A549 treated with GW870086 at 1 μM for 4 hours (cell line): ENCODE measurements around the gene ARHGEF2. TPM values are rescaled to one million over a fixed set of nuclear protein-coding genes. Genes with fewer than 3 reads are reported as not detected.

Source experiments
- total RNA-seq: library from RNA; stranded (reverse); fragments of 200-300 nt; extraction: Qiagen RNA extraction; gene quantifications from 5 replicates; pipeline ENCODE4 v1.2.3, GENCODE V29; 2022; ENCODE audit warnings: low read depth

Gene ARHGEF2
- 37.0 to 47.9 TPM (median 45.4 TPM) in 5 replicates for total RNA-seq

GRCh38 chr1:155978325-155978972 lies at the start of gene ARHGEF2:
Gene ARHGEF2 (minus strand): TSS chr1:155978547. CDS start chr1:155978427, 120 bp downstream.

GRCh38 chr1:156020293-156021092 lies 42.1 kb upstream of the ARHGEF2 start, which contains the start of gene SSR2:
Gene SSR2 (minus strand): TSS chr1:156020951. CDS start chr1:156020167, 784 bp downstream.

DNA sequence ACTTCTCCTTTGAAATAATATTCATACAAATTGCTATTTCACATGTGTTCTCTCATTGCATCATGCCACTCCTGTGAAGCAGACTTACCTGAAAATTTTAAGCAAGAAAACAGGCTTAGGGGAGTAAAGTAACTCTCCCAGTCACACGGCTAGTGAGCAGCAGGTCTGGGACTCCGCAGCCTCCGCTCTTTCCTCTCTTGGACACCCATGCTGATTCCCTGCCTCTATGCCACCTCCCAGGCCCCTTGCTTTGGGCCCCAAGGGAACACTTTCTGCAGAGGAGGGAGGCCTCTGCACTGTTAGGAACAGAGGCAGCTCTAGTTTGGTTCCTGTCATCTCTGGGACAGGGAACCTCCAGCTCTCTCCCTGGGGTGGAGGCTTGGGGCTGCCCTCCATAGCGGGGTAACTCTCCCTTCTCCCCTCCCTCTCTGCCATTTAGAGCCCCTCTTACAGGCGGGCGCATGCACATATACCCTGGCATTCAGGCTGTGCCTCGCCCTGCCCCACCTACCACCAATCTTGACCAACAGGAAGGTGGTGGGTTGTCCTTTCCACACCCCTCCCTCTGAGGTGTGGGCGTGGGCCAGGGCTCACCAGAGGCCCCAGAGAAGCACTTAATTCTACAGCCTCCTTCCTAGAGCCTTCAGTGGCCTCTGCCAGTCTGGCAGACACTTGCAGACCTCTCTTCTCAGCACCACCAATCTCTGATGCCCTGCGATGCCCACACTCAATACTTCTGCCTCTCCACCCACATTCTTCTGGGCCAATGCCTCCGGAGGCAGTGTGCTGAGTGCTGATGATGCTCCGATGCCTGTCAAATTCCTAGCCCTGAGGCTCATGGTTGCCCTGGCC lies 37.1 kb downstream of the ARHGEF2 start, which contains the start of gene RXFP4:
RXFP4 (plus strand) TSS at position 646 of the 852 bp plus-strand sequence; CDS start at position 718, 72 bp downstream.

DNA sequence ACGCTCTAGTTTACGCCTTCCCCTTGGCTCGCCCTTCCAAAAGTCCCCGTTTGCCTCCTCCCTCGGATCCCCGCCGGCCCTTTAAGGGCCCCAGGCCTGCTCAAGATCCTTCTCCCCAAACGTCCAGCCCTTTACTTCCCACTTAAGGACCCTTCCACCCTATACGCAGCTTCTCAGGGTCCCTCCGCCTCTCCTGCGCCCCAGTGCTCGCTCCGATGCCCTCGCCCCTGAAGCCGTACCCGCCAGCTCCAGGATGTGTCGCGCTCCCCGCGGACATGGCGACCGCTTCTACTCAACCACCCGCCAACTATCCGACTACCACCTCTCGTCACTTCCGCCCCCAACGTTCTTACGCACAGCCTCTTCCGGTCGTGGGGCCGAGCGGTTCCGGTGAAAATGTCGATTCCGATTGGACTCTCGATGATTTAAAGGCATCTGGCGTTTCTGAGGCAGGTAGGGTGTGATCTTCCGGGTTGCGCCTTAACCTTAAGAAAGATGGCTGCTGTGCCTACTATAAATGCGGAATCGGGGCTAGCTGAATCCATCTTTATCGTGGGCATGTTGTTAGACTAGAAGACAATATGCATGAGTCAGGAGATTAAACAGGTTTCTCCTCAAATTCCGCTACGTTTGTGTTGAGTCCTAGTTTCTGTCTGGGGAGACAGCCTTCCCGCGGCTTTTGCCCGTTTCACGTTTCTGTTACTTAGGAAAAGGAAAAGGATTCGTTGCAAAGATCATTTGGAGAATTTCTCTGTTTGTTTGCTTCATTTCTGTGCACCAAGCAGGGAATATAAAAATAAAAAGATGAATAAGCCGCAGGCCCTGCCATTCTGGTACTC lies 44.0 kb downstream of the ARHGEF2 start, which contains the start of gene KHDC4:
KHDC4 (minus strand) TSS at position 317 of the 839 bp plus-strand sequence; CDS start at position 277, 40 bp downstream.

DNA sequence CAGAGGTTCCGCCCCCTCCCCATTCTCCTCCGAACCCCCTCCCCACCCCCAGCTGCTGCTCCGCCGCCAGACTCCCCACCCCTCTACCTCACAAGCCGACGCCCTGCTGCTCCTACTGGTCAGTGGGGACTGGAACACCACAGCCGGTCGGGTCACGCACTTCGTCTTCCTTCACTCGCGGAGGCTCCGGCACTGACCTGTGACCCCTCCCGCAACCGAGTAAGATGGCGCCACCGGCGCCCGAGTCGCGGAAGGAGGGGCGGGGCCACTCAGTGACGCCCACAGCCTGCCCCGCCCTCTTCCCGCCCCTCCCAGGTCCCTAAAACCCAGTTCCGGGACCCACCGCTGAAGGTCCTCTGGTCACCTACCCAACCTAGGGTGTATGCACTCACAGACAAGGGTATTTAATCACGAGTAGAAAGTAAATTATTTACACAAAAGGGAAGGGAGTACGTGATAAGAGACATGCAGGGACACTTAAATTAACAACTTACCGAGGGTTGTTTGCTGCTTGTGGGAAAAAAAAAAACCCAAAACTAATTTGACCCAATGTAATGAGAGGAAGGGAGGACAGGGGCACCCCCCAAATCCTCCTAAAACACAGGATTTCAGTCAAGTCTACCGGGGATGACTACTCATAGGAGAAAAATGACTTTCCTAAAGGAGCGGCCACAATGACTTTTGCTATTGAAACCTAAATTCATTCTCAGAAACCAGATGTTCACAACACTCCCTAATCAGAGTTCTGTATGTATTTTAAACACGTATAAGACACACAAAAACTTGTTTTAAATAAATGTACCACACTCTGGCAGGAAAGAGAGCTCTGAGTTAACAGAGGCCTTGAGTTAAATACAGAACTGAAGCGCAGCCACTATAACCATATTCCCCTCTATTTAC lies 66.9 kb downstream of the ARHGEF2 start, which contains the start of gene RIT1:
RIT1 (minus strand) TSS at position 194 of the 900 bp plus-strand sequence. CDS start 588 bp downstream, outside the sequence.

Other genes with a start within 250 kb of the ARHGEF2 start
- 13.1 to 16.6 TPM (median 14.8 TPM) in 5 replicates for gene GON4L, start 121.3 kb downstream of the ARHGEF2 start, total RNA-seq
- 1.0 to 1.3 TPM (median 1.1 TPM) in 5 replicates for gene SYT11, start 119.0 kb downstream of the ARHGEF2 start, total RNA-seq
- 21.5 to 24.8 TPM (median 22.5 TPM) in 5 replicates for gene RIT1, start 67.2 kb downstream of the ARHGEF2 start, total RNA-seq
- gene KHDC4, start 44.1 kb downstream of the ARHGEF2 start, total RNA-seq, result 20.1 to 26.0 TPM (median 23.3 TPM) in 5 replicates
- not detected in 5 replicates for gene RXFP4, start 36.9 kb downstream of the ARHGEF2 start, total RNA-seq
- gene SSR2, start 42.4 kb upstream of the ARHGEF2 start, total RNA-seq, result 260 to 269 TPM (median 265 TPM) in 5 replicates
- 32.7 to 44.1 TPM (median 39.4 TPM) in 5 replicates for gene UBQLN4, start 75.3 kb upstream of the ARHGEF2 start, total RNA-seq
- 155 to 166 TPM (median 160 TPM) in 5 replicates for gene LAMTOR2, start 76.2 kb upstream of the ARHGEF2 start, total RNA-seq
- gene RAB25, start 82.6 kb upstream of the ARHGEF2 start, total RNA-seq, result not detected in 5 replicates
- 0.98 to 2.3 TPM (median 1.8 TPM) in 5 replicates for gene MEX3A, start 103.9 kb upstream of the ARHGEF2 start, total RNA-seq
- gene LMNA, start 136.2 kb upstream of the ARHGEF2 start, total RNA-seq, result 635 to 777 TPM (median 765 TPM) in 5 replicates
- gene SEMA4A, start 175.0 kb upstream of the ARHGEF2 start, total RNA-seq, result 0.33 to 0.47 TPM (median 0.41 TPM) in 5 replicates
- 26.0 to 29.3 TPM (median 27.2 TPM) in 5 replicates for gene SLC25A44, start 215.6 kb upstream of the ARHGEF2 start, total RNA-seq
- 55.2 to 64.4 TPM (median 59.5 TPM) in 5 replicates for gene PMF1, start 234.5 kb upstream of the ARHGEF2 start, total RNA-seq